BLaER1 treated with 17β-estradiol and CSF1 and Interleukin-3, amounts not matched to agents 10 nM and 100 nM (cell line): ENCODE results near the gene PCDHA9.
"Not testable (repeated sequence)": the region's sequence is repeated elsewhere in the genome, so short reads cannot be mapped to it uniquely, and the experiment has no call there.

Experiments
- H3K27ac ChIP-seq, 11 experiments: shearing (Covaris generic); formaldehyde crosslinking; 2 replicates each; pipeline ENCODE4 v1.8.1; 2022
- H3K27me3 ChIP-seq, 11 experiments: shearing (Covaris generic); formaldehyde crosslinking; 2 replicates each; pipeline ENCODE4 v1.8.1; 2022
- H3K36me3 ChIP-seq, 11 experiments: shearing (Covaris generic); formaldehyde crosslinking; 2 replicates each; pipeline ENCODE4 v1.8.1; 2022
- H3K4me1 ChIP-seq, 10 experiments: shearing (Covaris generic); formaldehyde crosslinking; 2 replicates each; pipeline ENCODE4 v1.8.1; 2022
- H3K4me2 ChIP-seq, 11 experiments: shearing (Covaris generic); formaldehyde crosslinking; 2 replicates each; pipeline ENCODE4 v1.8.1; 2022
- H3K4me3 ChIP-seq, 10 experiments: shearing (Covaris generic); formaldehyde crosslinking; 2 replicates each; pipeline ENCODE4 v1.8.1; 2022
- H3K9ac ChIP-seq, 11 experiments: shearing (Covaris generic); formaldehyde crosslinking; 2 replicates each; pipeline ENCODE4 v1.8.1; 2022
- H3K9me3 ChIP-seq, 11 experiments: shearing (Covaris generic); formaldehyde crosslinking; replicated peaks in 1 of 11; 2 replicates each; pipeline ENCODE4 v1.8.1; 2022
- H4K20me1 ChIP-seq, 11 experiments: shearing (Covaris generic); formaldehyde crosslinking; 2 replicates each; pipeline ENCODE4 v1.8.1; 2022
- Cebpa-rat ChIP-seq, 11 experiments: shearing (Covaris generic); IDR thresholded peaks; 2 replicates each; pipeline ENCODE4 v1.8.1; 2022

Gene PCDHA9

GRCh38 chr5:140808889-140809291, 39.3 kb upstream of the PCDHA9 start:
- H3K4me3 ChIP-seq: no peak overlapping the region
- no peak overlapping the region for H3K9ac ChIP-seq
- H3K4me1 ChIP-seq: no peaks in the 10 kb centered on the region
- H3K9me3 ChIP-seq: peaks cover 34 to 76% (median 42%) of the 10 kb centered on the region in 11 experiments
- no peak for TF ChIP-seq Cebpa-rat (IDR thresholded peaks at IDR 0.05)
- no peak overlapping the region for H3K27ac ChIP-seq
- H3K36me3 ChIP-seq: no peaks in the 10 kb centered on the region
- no peak overlapping the region for H3K4me2 ChIP-seq
- H4K20me1 ChIP-seq: no peaks in the 10 kb centered on the region
- H3K27me3 ChIP-seq: no peaks in the 10 kb centered on the region

- H3K4me1 ChIP-seq: no peaks in the 10 kb centered on the region
- H3K9ac ChIP-seq: no peak within 1 kb of the TSS
- H3K4me2 ChIP-seq: no peak within 1 kb of the TSS
- H4K20me1 ChIP-seq: no peaks in the 10 kb centered on the region
- no peak within 1 kb of the TSS for H3K27ac ChIP-seq
- TF ChIP-seq Cebpa-rat (IDR thresholded peaks at IDR 0.05): no peak
- H3K9me3 ChIP-seq: peaks cover 27 to 46% (median 32%) of the 10 kb centered on the region in 11 experiments
- H3K4me3 ChIP-seq: no peak within 1 kb of the TSS; a peak in 1 of 20 replicates
- H3K27me3 ChIP-seq: no peaks in the 10 kb centered on the region
- H3K36me3 ChIP-seq: no peaks in the 10 kb centered on the region
Measured at GRCh38 chr5:140821375-140822280, 26.6 kb upstream of the PCDHA9 start, which contains the start of gene PCDHA5. TSS of gene PCDHA5 (plus strand) at chr5:140821613.

GRCh38 chr5:140822281-140822629, 25.9 kb upstream of the PCDHA9 start:
- no peak overlapping the region for H3K27ac ChIP-seq
- H4K20me1 ChIP-seq: no peaks in the 10 kb centered on the region
- H3K4me2 ChIP-seq: no peak overlapping the region
- no peaks in the 10 kb centered on the region for H3K27me3 ChIP-seq
- no peak overlapping the region for H3K9ac ChIP-seq
- H3K4me1 ChIP-seq: no peaks in the 10 kb centered on the region
- no peaks in the 10 kb centered on the region for H3K36me3 ChIP-seq
- H3K4me3 ChIP-seq: no peak overlapping the region
- H3K9me3 ChIP-seq: peaks cover 27 to 40% (median 32%) of the 10 kb centered on the region in 11 experiments
- no peak for TF ChIP-seq Cebpa-rat (IDR thresholded peaks at IDR 0.05)

- H3K4me1 ChIP-seq, H3K27ac ChIP-seq, H3K27me3 ChIP-seq, H4K20me1 ChIP-seq, H3K4me3 ChIP-seq, H3K4me2 ChIP-seq, H3K9ac ChIP-seq, H3K36me3 ChIP-seq: not testable (repeated sequence)
- peaks cover 31 to 45% (median 36%) of the 10 kb centered on the region in 11 experiments for H3K9me3 ChIP-seq
Measured at GRCh38 chr5:140822969-140823368, 25.2 kb upstream of the PCDHA9 start.

GRCh38 chr5:140823475-140823874, 24.7 kb upstream of the PCDHA9 start:
- no peak for TF ChIP-seq Cebpa-rat (IDR thresholded peaks at IDR 0.05)
- H3K36me3 ChIP-seq: no peaks in the 10 kb centered on the region
- no peak overlapping the region for H3K9ac ChIP-seq
- no peaks in the 10 kb centered on the region for H3K4me1 ChIP-seq
- H4K20me1 ChIP-seq: no peaks in the 10 kb centered on the region
- peaks cover 36 to 50% (median 41%) of the 10 kb centered on the region in 11 experiments for H3K9me3 ChIP-seq
- H3K4me2 ChIP-seq: no peak overlapping the region
- no peak overlapping the region for H3K4me3 ChIP-seq
- no peak overlapping the region for H3K27ac ChIP-seq
- H3K27me3 ChIP-seq: no peaks in the 10 kb centered on the region

- no peaks in the 10 kb centered on the region for H3K27me3 ChIP-seq
- H3K27ac ChIP-seq: no peak within 1 kb of the TSS
- H3K9me3 ChIP-seq: peaks cover 37 to 54% (median 43%) of the 10 kb centered on the region in 11 experiments
- no peaks in the 10 kb centered on the region for H3K36me3 ChIP-seq
- H3K4me3 ChIP-seq: no peak within 1 kb of the TSS
- TF ChIP-seq Cebpa-rat (IDR thresholded peaks at IDR 0.05): no peak
- no peaks in the 10 kb centered on the region for H3K4me1 ChIP-seq
- no peaks in the 10 kb centered on the region for H4K20me1 ChIP-seq
- H3K9ac ChIP-seq: no peak within 1 kb of the TSS
- no peak within 1 kb of the TSS for H3K4me2 ChIP-seq
Measured at GRCh38 chr5:140827704-140828361, 20.3 kb upstream of the PCDHA9 start, which contains the start of gene PCDHA6. TSS of gene PCDHA6 (plus strand) at chr5:140827960. CDS start at chr5:140828092, 132 bp downstream.

- Histone ChIP-seq H3K9me3 (peaks cover 31 to 49% (median 38%) of the 10 kb centered on the region in 11 experiments), H3K9ac (no peak overlapping the region), H3K4me1 (no peaks in the 10 kb centered on the region), H3K36me3 (no peaks in the 10 kb centered on the region), H3K27ac (no peak overlapping the region), H3K4me2 (no peak overlapping the region), H4K20me1 (no peaks in the 10 kb centered on the region), H3K27me3 (no peaks in the 10 kb centered on the region), H3K4me3 (no peak overlapping the region)
- no peak for TF ChIP-seq Cebpa-rat (IDR thresholded peaks at IDR 0.05)
Measured at GRCh38 chr5:140828362-140828737, 19.8 kb upstream of the PCDHA9 start.

GRCh38 chr5:140829511-140830501, 18.4 kb upstream of the PCDHA9 start:
- not testable (repeated sequence) for H3K9ac ChIP-seq, H3K27me3 ChIP-seq, H3K36me3 ChIP-seq, H3K4me3 ChIP-seq, H4K20me1 ChIP-seq, H3K4me1 ChIP-seq, H3K4me2 ChIP-seq, H3K27ac ChIP-seq
- peaks cover 29 to 43% (median 33%) of the 10 kb centered on the region in 11 experiments for H3K9me3 ChIP-seq

GRCh38 chr5:140833993-140834392, 14.2 kb upstream of the PCDHA9 start, which contains the start of gene PCDHA7:
TSS of gene PCDHA7 (plus strand) at chr5:140834269. CDS start at chr5:140834384, 115 bp downstream.
- no peak within 1 kb of the TSS for H3K27ac ChIP-seq
- H3K27me3 ChIP-seq: no peaks in the 10 kb centered on the region
- no peaks in the 10 kb centered on the region for H3K36me3 ChIP-seq
- no peaks in the 10 kb centered on the region for H3K4me1 ChIP-seq
- H3K9ac ChIP-seq: no peak within 1 kb of the TSS
- no peaks in the 10 kb centered on the region for H4K20me1 ChIP-seq
- peaks cover 33 to 39% (median 36%) of the 10 kb centered on the region in 11 experiments for H3K9me3 ChIP-seq
- TF ChIP-seq Cebpa-rat (IDR thresholded peaks at IDR 0.05): no peak
- no peak within 1 kb of the TSS for H3K4me3 ChIP-seq
- H3K4me2 ChIP-seq: no peak within 1 kb of the TSS; a peak in 1 of 22 replicates

GRCh38 chr5:140834439-140835008, 13.7 kb upstream of the PCDHA9 start:
- H3K27me3 ChIP-seq, H3K4me3 ChIP-seq, H3K9ac ChIP-seq, H3K4me2 ChIP-seq, H3K4me1 ChIP-seq, H4K20me1 ChIP-seq, H3K36me3 ChIP-seq, H3K27ac ChIP-seq: not testable (repeated sequence)
- H3K9me3 ChIP-seq: peaks cover 28 to 33% (median 31%) of the 10 kb centered on the region in 11 experiments
